LNCaP clone FGC (cell line): ENCODE results near the gene ANKS4B.

Experiments
- DNase-seq: peaks from one replicate; pipeline ENCODE4 v3.0.0-alpha.2; 2011; ENCODE audit warnings: low read depth
- H3K4me3 ChIP-seq: 2 replicates; pipeline ENCODE4 v1.5.1; 2011; ENCODE audit warnings: mild to moderate bottlenecking, low read depth, low read length, control low read depth
- CTCF ChIP-seq: IDR thresholded peaks from 2 replicates; pipeline ENCODE4 v1.5.1; 2012; ENCODE audit warnings: mild to moderate bottlenecking; ENCODE audit not compliant: control insufficient read depth, insufficient read depth; ENCODE audit errors: extremely low read depth

Gene ANKS4B

GRCh38 chr16:21227866-21228265 lies 5.6 kb upstream of the ANKS4B start:
- no peak overlapping the region for H3K4me3 ChIP-seq
- no peak for TF ChIP-seq CTCF
- no peak for DNase-seq

- no peak overlapping the region for H3K4me3 ChIP-seq
- no peak for DNase-seq
- no peak for TF ChIP-seq CTCF
Measured at GRCh38 chr16:21228361-21228872, 5.1 kb upstream of the ANKS4B start.

GRCh38 chr16:21233045-21233520 lies 416 bp upstream of the ANKS4B start:
- DNase-seq = no peak
- H3K4me3 ChIP-seq = no peak overlapping the region
- no peak for TF ChIP-seq CTCF

GRCh38 chr16:21235199-21235585 lies 1.7 kb downstream of the ANKS4B start:
- H3K4me3 ChIP-seq = no peak overlapping the region
- DNase-seq = no peak

GRCh38 chr16:21236831-21237230 lies 3.3 kb downstream of the ANKS4B start:
- H3K4me3 ChIP-seq = no peak overlapping the region
- DNase-seq = no peak
- TF ChIP-seq CTCF = no peak

More at GRCh38 chr16:21235199-21235585, 1.7 kb downstream of the ANKS4B start:
- no peak for TF ChIP-seq CTCF

- H3K4me3 ChIP-seq = no peak overlapping the region
- no peak for DNase-seq
- no peak for TF ChIP-seq CTCF
Measured at GRCh38 chr16:21239646-21240045, 6.1 kb downstream of the ANKS4B start.

- no peak overlapping the region for H3K4me3 ChIP-seq
- no peak for TF ChIP-seq CTCF
- no peak for DNase-seq
Measured at GRCh38 chr16:21242756-21243155, 9.3 kb downstream of the ANKS4B start.
